ENCODE data around the gene INPP5A.

INPP5A gene

DNA sequence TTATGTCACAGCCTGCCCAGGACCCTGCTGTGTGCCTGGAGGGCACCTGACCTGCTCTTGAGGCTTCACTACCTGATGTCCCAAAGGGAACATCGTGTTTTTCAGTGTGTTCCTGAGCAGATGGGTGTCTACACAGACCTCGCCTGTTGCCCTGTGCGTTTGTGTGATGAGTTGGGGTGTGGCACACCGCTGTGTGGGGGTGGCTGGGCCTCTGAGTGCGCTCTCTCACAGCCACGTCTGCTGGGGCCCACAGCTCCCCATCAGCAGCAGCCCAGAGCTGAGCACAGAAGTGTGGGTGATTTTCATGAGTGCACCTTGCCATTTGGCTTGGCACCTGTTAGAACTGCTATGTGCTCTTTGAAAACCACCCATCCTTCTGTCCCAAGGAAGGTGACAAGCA is 126.8 kb downstream of the INPP5A start:
- TF ChIP-seq, protein P1, sequence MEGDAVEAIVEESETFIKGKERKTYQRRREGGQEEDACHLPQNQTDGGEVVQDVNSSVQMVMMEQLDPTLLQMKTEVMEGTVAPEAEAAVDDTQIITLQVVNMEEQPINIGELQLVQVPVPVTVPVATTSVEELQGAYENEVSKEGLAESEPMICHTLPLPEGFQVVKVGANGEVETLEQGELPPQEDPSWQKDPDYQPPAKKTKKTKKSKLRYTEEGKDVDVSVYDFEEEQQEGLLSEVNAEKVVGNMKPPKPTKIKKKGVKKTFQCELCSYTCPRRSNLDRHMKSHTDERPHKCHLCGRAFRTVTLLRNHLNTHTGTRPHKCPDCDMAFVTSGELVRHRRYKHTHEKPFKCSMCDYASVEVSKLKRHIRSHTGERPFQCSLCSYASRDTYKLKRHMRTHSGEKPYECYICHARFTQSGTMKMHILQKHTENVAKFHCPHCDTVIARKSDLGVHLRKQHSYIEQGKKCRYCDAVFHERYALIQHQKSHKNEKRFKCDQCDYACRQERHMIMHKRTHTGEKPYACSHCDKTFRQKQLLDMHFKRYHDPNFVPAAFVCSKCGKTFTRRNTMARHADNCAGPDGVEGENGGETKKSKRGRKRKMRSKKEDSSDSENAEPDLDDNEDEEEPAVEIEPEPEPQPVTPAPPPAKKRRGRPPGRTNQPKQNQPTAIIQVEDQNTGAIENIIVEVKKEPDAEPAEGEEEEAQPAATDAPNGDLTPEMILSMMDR (IDR thresholded peaks at IDR 0.05; ENCODE audit: control extremely low read depth, extremely low read depth, low read depth, missing control alignments) = no peak
- ChIA-PET POLR2A (no interaction called here), CTCF (interaction anchor here (0.9 to 2.6 kb wide), 3 partner anchors 10 to 21 kb away, joined by 3 to 18 read pairs (median 3); no protein-coding TSS in a partner anchor)
- no peak for DNase-seq (ENCODE audit: extremely low spot score)

DNA sequence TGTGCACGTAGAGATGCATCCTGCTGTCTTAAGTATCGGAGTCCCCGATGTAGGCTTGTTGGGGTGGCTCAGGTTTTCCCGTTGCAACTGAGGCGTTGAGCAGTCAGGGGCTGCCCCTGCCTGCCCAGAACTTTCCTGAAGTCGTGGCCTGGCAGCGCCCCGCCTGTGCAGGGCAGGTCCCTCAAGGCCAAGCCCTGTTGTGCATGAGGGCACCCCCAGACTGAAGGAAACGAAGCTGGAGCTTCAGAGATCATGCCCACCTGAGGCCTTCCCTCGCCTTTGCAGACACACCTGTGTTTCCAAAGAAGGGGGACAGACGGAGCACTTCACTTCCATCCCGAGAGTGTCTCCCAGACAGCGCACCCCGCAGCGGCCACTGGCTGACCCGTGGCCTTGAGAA is 127.3 kb downstream of the INPP5A start:
- ChIA-PET CTCF (interaction anchor here (0.6 to 2.6 kb wide), 3 partner anchors 10 to 592 kb away, joined by 3 to 18 read pairs (median 3); no protein-coding TSS in a partner anchor), POLR2A (no interaction called here)
- DNase-seq (ENCODE audit: extremely low spot score) = no peak
- TF ChIP-seq, protein P1 (IDR thresholded peaks at IDR 0.05; ENCODE audit: control extremely low read depth, extremely low read depth, low read depth, missing control alignments) = no peak

DNA sequence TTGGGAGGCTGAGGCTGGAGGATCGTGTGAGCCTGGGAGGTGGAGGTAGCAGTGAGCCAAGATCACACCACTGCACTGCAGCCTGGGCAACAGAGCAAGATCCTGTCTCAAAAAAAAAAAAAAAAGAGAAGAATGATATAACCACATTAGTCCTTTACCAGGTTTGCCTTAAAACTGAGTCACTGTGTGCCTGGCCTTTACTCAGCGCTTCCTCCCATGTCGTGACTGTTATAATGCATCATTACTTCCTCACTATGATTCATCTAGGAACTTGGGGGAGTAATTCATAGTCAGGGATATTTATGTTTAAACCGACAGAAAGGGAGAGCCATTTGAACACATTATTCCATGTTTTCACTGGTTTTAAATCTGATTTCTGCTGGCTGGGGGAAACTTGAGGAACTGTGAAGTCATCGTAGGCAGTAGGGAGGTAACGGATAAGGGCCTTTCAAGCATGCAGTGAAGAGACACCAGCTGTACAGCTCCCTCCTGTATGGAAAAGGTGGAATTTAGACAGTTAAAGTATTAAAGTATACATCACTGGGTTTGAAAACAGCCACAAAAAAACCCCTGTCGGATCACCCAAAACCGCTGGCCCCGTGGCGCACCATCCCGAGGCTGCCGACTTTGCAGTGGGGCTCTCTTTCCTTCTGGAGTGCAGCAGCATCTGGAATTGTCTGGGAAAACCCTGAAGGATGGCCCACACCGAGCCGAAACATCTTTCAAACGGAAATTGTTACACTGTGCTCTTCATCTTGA is 128.5 kb downstream of the INPP5A start:
- no peak for DNase-seq (ENCODE audit: extremely low spot score)
- TF ChIP-seq, protein P1 (IDR thresholded peaks at IDR 0.05; ENCODE audit: control extremely low read depth, extremely low read depth, low read depth, missing control alignments) = no peak
- ChIA-PET CTCF (interaction anchor here (2.1 kb wide), 1 partner anchor 11 kb away, joined by 11 read pairs; no protein-coding TSS in a partner anchor), POLR2A (no interaction called here)

DNA sequence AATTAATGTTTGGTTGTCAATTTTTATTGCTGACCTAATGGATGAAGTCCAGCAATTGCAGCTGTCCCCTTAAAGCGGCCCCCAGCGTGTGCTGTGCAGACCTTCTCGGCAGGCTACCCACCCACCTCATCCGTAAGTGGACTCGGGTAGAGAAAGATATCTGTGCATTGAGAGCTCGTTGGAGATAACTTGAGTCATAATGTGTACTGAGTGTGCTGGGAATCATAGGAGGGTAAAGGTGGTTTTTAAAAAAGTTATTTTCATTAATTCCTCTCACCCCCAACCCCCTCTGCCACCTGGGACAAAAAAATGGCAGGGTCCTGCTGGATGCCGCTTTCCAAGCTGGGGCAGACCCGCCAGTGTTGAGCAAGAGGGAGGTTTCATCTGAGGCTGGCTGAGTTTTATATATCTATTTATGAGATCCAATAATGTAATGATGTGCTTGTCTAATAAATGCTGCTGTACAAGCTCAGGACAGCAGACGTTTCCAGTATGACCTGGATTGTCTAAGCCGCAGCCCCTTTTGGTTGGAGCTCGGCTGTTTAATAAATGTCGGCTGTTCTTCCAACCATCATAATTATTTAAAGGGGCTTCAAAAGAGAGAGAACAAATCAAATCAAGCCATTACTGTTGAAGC is 129.2 kb downstream of the INPP5A start:
- ChIA-PET POLR2A (no interaction called here), CTCF (interaction anchor here (2.1 kb wide), 1 partner anchor 11 kb away, joined by 11 read pairs; no protein-coding TSS in a partner anchor)
- DNase-seq (ENCODE audit: extremely low spot score) = no peak
- TF ChIP-seq, protein P1 (IDR thresholded peaks at IDR 0.05; ENCODE audit: control extremely low read depth, extremely low read depth, low read depth, missing control alignments) = no peak

DNA sequence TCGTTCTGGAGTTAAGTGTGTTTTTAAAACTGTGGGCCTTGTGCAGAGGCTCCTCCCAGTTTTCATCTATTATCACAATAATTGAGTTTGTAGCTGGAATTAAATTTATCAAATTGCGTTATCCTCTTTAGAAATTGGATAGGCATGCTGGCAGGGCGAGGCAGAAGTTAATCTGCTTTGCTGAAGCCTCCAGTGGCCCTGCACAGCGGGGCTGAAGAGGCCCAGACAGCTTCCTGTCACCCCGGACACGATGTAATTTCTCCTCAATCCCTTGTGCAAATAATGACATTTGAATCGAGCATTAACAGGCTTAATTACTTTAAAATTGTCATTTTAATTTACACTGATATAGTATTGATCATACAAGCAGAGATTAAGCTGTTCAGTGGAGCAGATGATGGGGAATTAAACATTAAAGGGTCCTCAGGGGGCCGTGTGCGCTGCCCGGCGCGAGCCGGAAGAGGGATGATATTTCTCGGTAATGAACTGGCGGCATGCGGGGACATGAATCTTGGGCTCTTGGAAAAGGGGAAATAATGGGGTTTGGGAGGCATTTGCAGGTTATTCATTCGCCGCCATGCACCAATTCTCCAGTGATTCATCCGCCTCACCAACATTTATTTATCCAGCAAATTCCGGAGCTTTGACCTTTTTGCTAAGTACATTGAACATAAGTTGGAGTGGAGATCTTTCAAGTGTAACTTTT is 129.9 kb downstream of the INPP5A start:
- DNase-seq (ENCODE audit: extremely low spot score) = no peak
- ChIA-PET CTCF (interaction anchor here (2.1 kb wide), 1 partner anchor 12 kb away, joined by 11 read pairs; no protein-coding TSS in a partner anchor), POLR2A (no interaction called here)
- TF ChIP-seq, protein P1 (IDR thresholded peaks at IDR 0.05; ENCODE audit: control extremely low read depth, extremely low read depth, low read depth, missing control alignments) = no peak

DNA sequence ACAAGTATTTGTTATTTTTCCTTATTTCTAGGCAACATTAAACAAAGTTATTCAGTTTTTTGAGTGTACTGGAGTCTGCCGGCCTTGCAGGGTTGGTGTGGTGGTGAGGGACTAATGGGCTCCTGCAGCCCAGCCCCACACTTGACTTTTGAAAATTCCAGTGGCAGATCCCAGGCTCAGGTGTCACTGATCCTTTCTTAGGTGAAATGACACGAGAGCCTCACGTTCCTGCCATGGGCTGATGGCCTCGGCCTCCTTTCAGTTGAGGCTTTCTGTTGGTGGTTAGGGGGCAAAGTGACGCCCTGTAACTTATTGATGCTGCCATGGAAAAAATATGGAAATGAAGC is 130.4 kb downstream of the INPP5A start:
- ChIA-PET POLR2A (no interaction called here), CTCF (interaction anchor here (1.9 to 2.1 kb wide), 3 partner anchors 9 to 13 kb away, joined by 4 to 11 read pairs (median 9); no protein-coding TSS in a partner anchor)
- TF ChIP-seq, protein P1 (IDR thresholded peaks at IDR 0.05; ENCODE audit: control extremely low read depth, extremely low read depth, low read depth, missing control alignments) = no peak
- no peak for DNase-seq (ENCODE audit: extremely low spot score)

Data from GM10248 (cell line).